8988T (cell line): ENCODE data around the gene ARHGAP5.
"Not testable (repeated sequence)": the region's sequence is repeated elsewhere in the genome, so short reads cannot be mapped to it uniquely, and the experiment has no call there.

Experiments
- DNase-seq: peaks from one replicate; pipeline ENCODE4 v3.0.0; 2011

The ARHGAP5 gene

DNA sequence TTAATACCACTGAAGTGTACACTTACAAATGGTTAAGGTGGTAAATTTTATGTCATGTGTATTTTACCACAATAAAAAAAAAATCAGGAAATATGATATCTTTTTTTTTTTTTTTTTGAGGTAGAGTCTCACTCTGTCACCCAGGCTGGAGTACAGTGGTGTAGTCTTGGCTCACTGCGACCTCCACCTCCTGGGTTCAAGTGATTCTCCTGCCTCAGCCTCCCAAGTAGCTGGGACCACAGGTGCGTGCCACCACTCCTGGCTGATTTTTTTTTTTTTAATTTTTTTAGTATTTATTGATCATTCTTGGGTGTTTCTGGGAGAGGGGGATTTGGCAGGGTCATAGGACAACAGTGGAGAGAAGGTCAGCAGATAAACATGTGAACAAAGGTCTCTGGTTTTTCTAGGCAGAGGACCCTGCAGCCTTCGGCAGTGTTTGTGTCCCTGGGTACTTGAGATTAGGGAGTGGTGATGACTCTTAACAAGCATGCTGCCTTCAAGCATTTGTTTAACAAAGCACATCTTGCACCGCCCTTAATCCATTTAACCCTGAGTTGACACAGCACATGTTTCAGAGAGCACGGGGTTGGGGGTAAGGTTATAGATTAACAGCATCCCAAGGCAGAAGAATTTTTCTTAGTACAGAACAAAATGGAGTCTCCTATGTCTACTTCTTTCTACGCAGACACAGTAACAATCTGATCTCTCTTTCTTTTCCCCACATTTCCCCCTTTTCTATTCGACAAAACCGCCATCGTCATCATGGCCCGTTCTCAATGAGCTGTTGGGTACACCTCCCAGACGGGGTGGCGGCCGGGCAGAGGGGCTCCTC lies 50.0 kb downstream of the ARHGAP5 start:
- DNase-seq, result not testable (repeated sequence)

DNA sequence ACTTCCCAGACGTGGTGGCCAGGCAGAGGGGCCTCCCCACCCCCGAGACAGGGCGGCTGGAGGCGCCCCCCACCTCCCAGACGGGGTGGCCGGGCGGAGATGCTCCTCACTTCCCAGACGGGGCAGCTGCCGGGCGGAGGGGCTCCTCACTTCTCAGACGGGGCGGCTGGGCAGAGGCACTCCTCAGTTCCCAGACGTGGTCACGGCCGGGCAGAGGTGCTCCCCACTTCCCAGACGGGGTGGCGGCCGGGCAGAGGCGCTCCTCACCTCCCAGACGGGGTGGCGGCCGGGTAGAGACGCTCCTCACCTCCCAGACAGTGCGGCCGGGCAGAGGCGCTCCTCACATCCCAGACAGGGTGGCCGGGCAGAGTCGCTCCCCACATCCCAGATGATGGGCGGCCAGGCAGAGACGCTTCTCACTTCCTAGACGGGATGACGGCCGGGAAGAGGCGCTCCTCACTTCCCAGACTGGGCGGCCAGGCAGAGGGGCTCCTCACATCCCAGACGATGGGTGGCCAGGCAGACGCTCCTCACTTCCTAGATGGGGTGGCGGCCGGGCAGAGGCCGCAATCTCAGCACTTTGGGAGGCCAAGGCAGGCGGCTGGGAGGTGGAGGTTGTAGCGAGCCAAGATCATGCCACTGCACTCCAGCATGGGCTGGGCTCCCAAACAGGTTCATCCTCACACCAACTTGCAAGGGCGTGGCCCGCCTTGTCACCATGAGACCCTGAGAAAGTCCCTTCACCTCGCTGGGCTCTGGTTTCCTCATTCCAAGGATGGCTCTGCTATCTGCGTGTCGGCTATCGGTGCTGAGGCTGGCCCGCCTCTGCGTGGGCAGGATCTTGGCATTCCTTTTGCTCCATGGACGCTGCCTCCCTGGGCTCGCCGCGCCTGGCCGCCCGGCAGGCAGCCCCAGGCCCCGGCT lies 50.9 kb downstream of the ARHGAP5 start:
- not testable (repeated sequence) for DNase-seq

DNA sequence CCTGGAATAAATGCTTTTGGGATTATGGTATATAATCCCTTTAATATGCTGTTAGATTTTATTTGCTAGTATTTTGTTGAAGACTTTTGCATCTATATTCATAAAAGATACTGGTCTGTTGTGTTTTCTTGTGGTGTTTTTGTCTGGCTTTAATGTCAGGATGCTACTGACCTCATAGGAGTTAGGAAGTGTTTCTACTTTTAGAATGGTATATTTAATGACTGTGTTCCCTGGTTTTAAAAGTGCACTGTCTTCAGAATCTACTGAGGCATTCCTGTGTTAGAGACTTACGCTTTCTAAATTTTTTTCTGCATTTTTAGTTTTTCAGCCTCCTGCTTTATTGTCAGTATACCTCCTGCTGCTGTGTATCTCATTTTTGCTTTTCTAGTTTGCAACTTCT lies 51.6 kb downstream of the ARHGAP5 start:
- DNase-seq, result no peak

DNA sequence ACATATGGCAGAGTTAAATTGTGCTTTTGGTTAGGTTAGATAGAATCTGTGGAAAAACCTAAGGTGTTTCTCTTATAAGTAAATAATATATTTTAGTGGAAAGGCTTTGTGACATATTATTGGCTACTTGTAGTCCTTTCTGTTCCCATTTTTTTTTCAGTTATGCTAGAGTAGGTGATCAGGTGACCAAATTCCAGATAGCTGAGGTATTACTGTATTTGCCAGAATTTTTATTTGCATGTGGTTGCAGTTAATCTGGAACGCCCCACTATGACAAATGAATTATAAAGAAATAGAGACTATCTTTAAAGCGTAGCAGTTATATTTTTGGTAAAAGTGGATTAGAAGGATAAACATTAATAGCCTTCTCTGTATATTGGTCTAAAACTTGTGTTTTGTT lies 52.0 kb downstream of the ARHGAP5 start:
- DNase-seq, result no peak

DNA sequence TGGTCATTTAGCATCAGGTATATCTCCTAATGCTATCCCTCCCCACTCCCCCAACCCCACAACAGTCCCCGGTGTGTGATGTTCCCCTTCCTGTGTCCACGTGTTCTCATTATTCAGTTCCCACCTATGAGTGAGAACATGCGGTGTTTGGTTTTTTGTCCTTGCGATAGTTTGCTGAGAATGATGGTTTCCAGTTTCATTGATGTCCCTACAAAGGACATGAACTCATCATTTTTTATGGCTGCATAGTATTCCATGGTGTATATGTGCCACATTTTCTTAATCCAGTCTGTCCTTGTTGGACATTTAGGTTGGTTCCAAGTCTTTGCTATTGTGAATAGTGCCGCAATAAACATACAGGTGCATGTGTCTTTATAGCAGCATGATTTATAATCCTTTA lies 54.6 kb downstream of the ARHGAP5 start:
- DNase-seq, result not testable (repeated sequence)

DNA sequence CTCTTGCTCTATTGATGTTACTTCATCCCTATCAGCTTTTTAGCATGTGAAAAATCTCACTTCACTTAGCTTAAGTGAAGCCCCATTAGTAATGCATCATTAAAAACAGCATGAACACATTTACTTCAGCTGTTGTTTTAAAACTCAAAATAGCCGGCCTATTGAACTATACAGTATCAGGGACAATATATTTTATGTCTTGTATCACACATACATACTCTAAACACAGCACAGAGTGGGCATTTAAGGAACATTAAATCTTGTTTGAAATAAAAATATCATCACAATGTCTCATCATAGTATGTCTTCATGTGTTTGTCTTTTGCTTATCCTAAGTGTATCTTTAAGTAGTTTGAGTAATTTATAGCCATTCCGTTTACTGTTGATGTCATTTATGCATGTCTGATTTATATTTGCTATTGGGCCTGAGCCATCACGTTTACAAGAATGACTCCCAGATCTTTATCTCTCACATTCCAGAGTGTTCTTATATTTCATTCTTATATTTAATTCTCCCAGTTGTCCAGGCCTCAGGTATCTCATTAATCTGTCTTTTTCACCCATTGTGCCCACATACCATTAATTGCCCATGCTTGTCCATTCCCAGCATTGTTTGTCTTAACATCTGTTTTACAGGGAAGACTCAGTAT lies 57.5 kb downstream of the ARHGAP5 start:
- no peak for DNase-seq

DNA sequence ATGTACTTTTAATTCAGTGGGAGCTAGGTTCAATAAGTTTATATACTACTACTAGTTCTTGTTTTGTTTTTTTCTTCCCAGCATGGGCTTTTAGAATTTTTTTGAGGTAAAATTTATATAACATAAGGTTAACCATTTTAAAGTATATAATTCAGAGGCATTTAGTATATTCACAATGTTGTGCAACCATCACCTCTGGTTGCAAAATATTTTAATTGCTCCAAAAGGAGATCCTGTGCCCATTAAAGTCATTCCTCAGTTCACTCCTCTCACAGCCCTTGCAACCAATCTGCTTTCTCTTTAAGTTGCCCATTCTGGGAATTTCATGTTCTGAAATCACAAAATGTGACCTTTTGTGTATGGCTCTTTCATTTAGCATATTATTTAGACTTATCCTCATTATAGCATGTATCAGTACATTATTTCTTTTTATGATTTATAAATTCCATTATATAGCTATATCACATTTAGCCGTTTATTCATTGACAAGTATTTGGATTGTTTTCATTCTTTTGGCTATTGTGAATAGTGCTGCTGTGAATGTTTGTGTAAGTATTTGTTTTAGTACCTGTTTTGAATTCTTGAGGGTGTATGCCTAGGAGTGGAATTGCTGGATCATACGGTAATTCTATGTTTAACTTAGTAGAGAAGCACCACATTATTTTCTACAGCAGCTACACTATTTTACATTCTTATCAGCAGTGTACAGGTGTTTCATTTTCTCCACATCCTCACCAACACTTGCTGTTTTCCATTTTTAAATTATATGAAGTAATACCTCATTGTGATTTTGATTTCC lies 59.1 kb downstream of the ARHGAP5 start:
- no peak for DNase-seq

DNA sequence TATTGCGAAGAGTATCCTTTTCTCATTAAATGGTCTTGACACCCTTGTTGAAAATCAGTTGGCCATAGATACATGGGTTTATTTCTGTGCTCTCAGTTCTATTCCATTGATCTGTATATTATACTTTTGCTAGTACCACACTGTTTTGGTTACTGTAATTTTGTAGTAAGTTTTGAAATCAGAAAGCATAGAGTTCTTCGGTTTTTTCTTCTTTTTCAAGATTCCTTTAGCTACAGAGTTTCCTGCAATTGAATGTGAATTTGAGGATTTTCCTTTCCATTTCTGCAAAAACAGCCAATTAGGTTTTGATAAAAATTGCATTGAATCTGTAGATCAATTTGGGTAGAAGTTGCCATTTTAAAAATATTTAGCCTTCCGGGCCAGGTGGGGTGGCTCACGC lies 60.2 kb downstream of the ARHGAP5 start:
- no peak for DNase-seq

DNA sequence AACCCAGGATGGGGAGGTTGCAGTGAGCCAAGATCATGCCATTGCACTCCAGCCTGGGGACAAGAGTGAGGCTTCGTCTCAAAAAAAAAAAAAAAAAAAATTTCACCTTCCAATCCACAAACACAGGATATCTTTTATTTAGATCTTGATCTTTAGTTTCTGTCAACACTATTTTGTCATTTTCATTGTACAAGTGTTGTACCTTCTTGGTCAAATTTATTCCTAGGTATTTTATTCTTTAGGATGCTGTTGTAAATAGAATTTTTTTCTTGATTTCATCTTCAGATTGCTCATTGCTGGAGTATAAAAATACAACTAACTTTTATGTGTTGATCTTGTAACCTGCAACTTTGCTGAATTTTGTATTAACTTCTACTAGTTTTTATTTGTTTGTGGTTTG lies 60.8 kb downstream of the ARHGAP5 start:
- DNase-seq, result no peak

DNA sequence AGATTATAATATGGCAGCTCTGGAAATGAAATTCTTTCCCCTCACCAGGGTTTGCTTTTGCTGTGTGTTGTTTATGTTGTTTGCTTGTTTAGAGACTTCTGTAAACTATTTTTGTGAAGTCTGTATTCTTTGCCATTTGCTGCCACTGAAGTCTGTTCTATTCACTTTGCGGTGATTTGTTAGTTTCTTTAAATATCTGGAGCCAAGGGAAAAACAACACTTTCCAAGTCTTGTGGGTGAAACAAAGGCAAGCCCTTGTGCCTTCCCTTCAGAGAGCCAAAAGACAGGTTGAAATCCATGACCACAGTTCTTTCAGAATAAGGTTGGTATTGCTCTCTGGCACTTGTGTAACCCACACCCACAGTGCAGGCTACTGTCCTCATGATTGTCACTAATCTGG lies 65.2 kb downstream of the ARHGAP5 start:
- no peak for DNase-seq

DNA sequence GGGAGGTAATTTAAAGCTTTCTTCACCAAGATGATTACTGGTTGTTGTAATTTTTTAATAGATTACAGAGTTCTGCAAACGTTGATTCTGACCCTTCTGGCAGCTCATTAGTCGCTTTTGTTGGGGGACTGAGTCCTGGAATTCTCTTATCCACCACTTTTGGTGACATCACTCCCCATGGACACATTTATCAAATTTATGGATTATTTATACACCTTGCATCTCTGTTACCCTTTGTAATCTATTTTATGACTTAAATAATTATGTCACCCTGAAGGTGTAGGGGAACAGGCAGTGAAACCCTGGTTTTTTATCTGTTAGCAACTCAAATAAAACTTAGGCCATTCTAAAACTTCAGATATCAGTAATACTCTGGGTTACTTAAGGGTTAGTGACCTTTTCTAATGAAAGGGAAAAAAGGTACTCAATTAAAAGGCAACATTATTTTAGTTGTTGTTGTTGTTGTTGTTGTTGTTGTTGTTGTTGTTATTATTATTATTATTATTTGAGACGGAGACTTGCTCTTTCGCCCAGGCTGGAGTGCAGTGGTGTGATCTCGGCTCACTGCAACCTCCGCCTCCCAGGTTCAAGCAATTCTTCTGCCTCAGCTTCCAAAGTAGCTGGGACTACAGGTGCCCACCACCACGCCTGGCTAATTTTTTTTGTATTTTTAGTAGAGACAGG lies 65.8 kb downstream of the ARHGAP5 start:
- DNase-seq, result no peak

DNA sequence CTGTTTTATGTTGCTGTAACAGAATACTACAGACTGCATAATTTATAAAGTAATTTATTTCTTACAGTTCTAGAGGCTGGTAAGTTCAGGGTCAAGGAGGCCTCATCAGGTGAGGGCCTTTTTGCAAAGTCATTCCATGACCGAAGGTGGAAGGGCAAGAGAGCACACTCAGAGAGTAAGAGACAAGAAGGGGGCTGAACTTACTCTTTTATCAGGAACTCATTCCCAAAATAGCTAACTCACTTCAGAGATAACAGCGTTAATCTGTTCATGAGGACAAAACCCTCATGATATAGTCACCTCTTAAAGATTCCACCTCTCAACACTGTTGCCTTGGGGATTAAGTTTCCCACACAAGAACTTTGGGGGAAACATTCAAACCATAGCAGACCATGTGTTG lies 73.3 kb downstream of the ARHGAP5 start:
- no peak for DNase-seq

DNA sequence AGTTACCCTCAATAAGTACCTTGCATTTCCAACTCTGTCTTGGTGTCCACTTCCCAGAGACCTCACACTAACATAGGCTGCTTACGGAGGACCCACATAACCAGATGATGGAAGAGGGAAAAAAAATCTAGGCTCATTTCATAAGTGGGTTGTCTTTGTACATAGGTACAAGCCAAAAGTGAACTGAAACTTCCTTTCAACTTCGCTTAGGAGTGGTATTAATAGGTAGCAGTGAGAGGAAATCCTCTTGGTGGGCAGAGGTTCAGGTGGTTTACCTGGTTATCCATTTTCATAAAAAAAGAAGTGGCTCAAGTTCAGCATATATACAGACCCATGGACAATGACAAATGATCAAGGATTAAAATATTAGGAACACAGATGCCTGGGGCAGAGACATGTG lies 88.9 kb downstream of the ARHGAP5 start:
- no peak for DNase-seq

DNA sequence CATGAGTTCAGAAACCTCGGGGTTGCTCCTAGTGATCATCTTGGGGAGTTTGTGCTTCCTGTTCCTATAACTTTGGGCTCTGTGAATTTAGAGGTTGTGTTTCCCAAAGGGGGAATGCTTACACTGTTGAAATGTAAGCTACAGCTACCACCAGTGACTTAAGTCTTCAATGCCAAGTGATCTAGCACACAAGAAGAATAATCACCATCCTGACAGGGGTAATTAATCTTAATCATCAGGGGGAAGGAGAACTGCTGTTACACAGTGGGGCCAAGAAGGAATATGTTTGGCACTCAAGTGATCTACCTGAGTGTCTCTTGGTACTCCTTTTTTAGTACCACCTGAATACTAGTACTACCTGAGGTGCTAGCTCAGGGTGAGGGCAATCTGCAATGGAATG lies 89.8 kb downstream of the ARHGAP5 start:
- no peak for DNase-seq

DNA sequence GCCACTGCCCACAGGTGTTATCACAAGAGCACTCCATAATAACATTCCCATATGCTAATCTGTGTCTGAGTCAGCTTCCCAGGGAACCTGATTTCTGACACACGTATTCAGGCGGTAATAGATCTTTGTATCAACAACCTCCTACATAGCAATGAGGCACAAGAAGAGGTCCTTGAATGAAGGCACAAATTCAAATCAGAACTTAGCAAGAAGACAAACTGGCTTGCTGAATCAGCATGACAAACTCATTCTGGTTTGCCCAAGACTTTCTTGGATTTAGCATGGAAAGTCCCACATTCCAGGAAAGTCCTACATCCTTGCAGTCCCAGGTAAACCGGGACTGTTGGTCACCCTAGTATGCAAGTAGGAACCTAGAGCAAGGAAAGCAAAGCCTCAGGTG lies 90.8 kb downstream of the ARHGAP5 start:
- no peak for DNase-seq

DNA sequence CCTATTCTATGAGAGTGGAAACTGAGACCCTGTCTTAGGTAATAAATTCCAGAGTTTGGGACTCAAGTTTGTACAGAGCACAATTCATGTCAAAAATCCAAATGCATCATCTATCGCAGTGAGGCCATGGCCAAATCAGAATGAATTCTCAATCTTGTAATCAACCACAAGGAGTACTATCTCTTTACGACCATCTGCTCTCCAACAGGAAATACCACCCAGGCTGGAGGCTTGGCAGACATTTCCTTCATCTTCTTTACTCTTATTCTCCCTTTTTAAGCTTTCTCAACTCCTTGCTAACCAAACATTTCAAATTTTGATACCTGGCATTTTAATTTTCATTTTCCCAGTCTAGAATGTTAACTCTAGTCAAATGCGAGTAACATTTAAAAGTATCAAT lies 92.1 kb downstream of the ARHGAP5 start:
- DNase-seq, result no peak

DNA sequence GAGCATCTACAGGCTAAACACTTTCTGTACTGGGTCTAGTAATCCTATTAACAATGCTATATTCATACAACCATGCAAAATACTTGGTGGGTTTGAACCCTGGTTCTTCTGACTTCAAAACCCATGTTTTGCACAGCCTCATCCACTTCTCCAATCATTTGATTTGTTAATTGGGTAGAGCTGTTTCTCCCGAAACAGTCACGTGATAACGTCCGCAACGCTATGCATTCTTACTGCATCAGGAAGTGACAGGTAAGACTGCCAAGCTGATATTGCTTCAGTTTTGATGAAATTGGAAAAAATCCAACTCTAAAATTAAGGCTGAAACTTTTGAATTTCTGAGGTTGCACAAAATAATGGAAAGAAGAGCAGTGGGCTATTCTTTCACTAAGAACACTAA lies 94.4 kb downstream of the ARHGAP5 start:
- DNase-seq, result no peak

DNA sequence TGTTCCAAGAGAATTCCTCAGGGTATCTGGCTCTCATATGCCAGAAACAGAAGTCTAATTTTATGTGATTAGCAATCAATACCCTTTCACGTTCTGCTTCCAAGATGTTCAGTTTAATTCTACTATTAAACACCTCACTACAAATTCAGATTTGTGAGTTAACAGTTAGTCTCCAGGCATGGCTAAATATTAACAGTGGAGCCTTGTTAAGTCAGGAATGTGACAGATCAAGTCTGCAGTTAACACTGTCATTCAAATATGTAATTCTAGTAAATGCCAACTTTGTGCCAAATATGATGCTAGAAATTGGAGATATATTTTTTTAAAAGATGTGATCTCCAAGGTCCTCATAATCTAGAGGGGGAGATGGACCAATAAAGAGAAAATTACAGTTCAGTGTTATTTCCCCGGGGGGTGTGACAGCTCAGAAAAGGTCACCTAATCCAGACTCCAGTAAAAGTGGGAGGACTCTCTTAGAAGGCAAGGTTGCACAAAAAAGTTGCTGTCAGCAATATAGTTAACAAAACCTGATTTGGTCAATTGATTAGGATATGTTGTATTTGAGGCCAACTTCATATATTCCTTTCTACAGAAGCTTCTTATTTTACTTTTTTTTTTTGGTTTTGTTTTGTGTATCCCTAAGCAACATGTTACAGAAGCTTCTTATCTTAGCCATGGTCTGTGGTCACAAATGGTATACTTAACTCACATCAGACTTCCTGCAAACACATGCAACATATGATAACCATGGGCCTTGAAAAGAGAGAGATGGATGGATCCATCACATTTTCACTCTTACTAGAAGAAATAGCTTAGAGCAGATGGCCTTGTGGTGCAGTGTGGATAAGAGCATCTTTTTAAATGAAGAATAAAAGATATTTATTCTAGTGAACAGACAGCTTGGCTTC lies 106.3 kb downstream of the ARHGAP5 start:
- no peak for DNase-seq

DNA sequence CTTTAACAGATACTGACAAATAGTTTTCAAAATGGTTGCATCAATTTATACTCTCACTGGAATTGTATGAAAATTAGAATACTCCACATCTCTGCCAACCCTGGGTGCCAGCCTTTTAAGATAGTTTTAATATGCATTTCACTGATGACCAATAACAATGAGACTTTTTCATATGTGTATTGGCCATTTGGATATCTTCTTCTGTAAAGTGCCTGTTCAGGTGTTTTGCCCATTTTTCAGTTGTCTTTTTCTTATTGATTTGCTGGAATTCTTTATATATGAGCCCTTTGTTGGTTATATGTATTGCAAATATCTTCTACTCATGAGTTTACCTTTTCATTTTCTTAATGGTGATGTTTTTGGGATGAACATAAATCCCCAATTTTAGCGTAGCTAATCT lies 108.0 kb downstream of the ARHGAP5 start:
- no peak for DNase-seq

DNA sequence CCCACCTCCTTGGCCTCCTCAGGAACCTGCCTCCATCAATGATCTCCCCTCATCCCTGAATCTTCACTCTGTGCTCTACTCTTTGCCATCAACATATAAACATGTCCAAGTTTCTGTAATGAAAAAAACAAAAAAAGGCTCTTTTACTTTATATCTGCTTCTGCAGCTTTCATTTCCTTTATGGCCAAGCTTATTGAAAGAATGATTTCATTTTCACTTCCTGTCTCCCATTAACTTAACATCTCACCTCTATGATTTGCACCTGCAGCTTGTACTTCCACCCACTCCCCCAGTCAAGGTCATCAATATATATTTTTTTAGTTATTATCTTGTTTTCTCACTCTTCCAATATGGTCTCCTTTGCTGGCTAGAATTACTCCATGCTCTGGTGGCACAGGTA lies 109.1 kb downstream of the ARHGAP5 start:
- no peak for DNase-seq

DNA sequence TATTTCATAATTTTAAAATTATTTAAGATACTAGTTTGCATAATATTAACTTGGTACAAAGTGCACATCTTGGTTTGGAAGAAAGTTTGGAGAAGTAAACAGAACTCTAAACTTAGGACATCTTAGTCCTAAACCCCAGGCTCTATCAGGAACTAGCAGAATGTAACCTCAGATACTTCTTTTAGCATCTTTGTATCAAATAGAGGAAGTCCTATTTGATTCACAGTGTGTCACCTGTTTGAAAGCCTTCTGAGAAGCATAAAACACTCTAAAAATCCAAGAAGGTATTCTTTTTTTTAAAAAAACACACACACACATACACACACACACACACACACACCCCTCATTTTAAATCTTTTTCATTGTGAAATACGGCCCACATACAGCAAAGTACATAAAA lies 112.7 kb downstream of the ARHGAP5 start:
- no peak for DNase-seq
